IMR-90 (cell line): ENCODE measurements around the gene ZNF280B. TPM values are rescaled to one million over a fixed set of nuclear protein-coding genes. Genes with fewer than 3 reads are reported as not detected.

ENCODE experiments used
- ATAC-seq: fragments of 200-7000 bp; cut with Tn5 transposase; 2 replicates; pipeline ENCODE4 v1.9.1; 2020; ENCODE audit warnings: low read depth, mild to moderate bottlenecking, moderate library complexity
- BruUV-seq: library from RNA; stranded (reverse); fragments of 400-500 nt; replicated peaks from 2 replicates; lab custom pipeline; 2021; lab: Mats Ljungman, UMichigan
- CTCF ChIA-PET: fragments of 300-600 bp; formaldehyde crosslinking; extraction: SDS; loops from one replicate; lab custom pipeline; 2021; ENCODE audit warnings: antibody characterized with exemption; lab: Yijun Ruan, JAX
- POLR2A ChIA-PET: fragments of 300-600 bp; sonication (Branson Sonifier 250); formaldehyde crosslinking; loops from one replicate; lab custom pipeline; 2022; ENCODE audit warnings: antibody characterized with exemption; ENCODE audit not compliant: unreplicated experiment; lab: Charles Lee
- DNase-seq: peaks from one replicate; pipeline ENCODE4 v3.0.0; 2013
- H2AFZ ChIP-seq: replicated peaks from 2 replicates; pipeline ENCODE3; 2013; ENCODE audit warnings: low read length, mild to moderate bottlenecking; ENCODE audit not compliant: poor library complexity
- H2AK5ac ChIP-seq: 2 replicates; pipeline ENCODE4 v1.6.1; 2013; ENCODE audit warnings: low read depth, low read length, inconsistent platforms
- H2AK9ac ChIP-seq: replicated peaks from 2 replicates; pipeline ENCODE3; 2013; ENCODE audit warnings: mild to moderate bottlenecking, low read depth, low read length, moderate library complexity; ENCODE audit not compliant: poor library complexity
- H2BK120ac ChIP-seq: 2 replicates; pipeline ENCODE4 v1.6.1; 2013; ENCODE audit warnings: low read depth, low read length, inconsistent platforms
- H2BK15ac ChIP-seq: 3 replicates; pipeline ENCODE4 v1.6.1; 2013; ENCODE audit warnings: low read depth, low read length, inconsistent platforms
- H2BK20ac ChIP-seq: 2 replicates; pipeline ENCODE4 v1.6.1; 2013; ENCODE audit warnings: low read depth, mild to moderate bottlenecking, inconsistent platforms, low read length, moderate library complexity
- H2BK5ac ChIP-seq: 2 replicates; pipeline ENCODE4 v1.6.1; 2013; ENCODE audit warnings: mild to moderate bottlenecking, low read depth, low read length, inconsistent platforms; ENCODE audit not compliant: poor library complexity, severe bottlenecking
- H3K14ac ChIP-seq: replicated peaks from 2 replicates; pipeline ENCODE4 v1.6.1; 2013; ENCODE audit warnings: low read depth, low read length, inconsistent platforms
- H3K18ac ChIP-seq: 2 replicates; pipeline ENCODE4 v1.6.1; 2013; ENCODE audit warnings: low read depth, low read length, control low read depth
- H3K23ac ChIP-seq: 2 replicates; pipeline ENCODE4 v1.6.1; 2013; ENCODE audit warnings: low read depth, low read length, inconsistent platforms
- H3K27ac ChIP-seq: 2 replicates; pipeline ENCODE4 v1.5.1; 2013; ENCODE audit warnings: mild to moderate bottlenecking, control low read depth, low read length; ENCODE audit not compliant: insufficient read depth
- H3K27me3 ChIP-seq: 2 replicates; pipeline ENCODE4 v1.6.1; 2013; ENCODE audit warnings: low read length; ENCODE audit not compliant: control insufficient read depth, insufficient read depth
- H3K36me3 ChIP-seq: 2 replicates; pipeline ENCODE4 v1.6.1; 2013; ENCODE audit warnings: low read length, mixed read lengths; ENCODE audit not compliant: control insufficient read depth, insufficient read depth
- H3K4ac ChIP-seq: 2 replicates; pipeline ENCODE4 v1.6.1; 2013; ENCODE audit warnings: low read depth, low read length, inconsistent platforms
- H3K4me1 ChIP-seq: 2 replicates; pipeline ENCODE4 v1.6.1; 2013; ENCODE audit warnings: low read length, mixed read lengths; ENCODE audit not compliant: control insufficient read depth, insufficient read depth
- H3K4me2 ChIP-seq: 2 replicates; pipeline ENCODE4 v1.6.1; 2013; ENCODE audit warnings: low read depth, mild to moderate bottlenecking, control low read depth, low read length, moderate library complexity
- H3K4me3 ChIP-seq: 2 replicates; pipeline ENCODE4 v1.5.1; 2013; ENCODE audit warnings: low read depth, mild to moderate bottlenecking, control low read depth, low read length, moderate library complexity; ENCODE audit not compliant: insufficient read depth
- H3K56ac ChIP-seq: 2 replicates; pipeline ENCODE4 v1.6.1; 2013; ENCODE audit warnings: low read length, inconsistent platforms; ENCODE audit not compliant: insufficient read depth; ENCODE audit errors: extremely low read depth
- H3K79me1 ChIP-seq, 2 experiments: 2 replicates each; pipeline ENCODE4 v1.6.1; 2013; ENCODE audit warnings: low read length in 2 of 2, inconsistent platforms in 1 of 2, low read depth in 1 of 2
- H3K9ac ChIP-seq: 2 replicates; pipeline ENCODE4 v1.6.1; 2013; ENCODE audit warnings: low read depth, low read length, control low read depth
- H3K9me1 ChIP-seq: 2 replicates; pipeline ENCODE4 v1.6.1; 2013; ENCODE audit warnings: low read length, inconsistent platforms; ENCODE audit not compliant: insufficient read depth
- H3K9me3 ChIP-seq: 2 replicates; pipeline ENCODE4 v1.6.1; 2013; ENCODE audit warnings: low read length; ENCODE audit not compliant: control insufficient read depth, insufficient read depth
- H4K20me1 ChIP-seq: 2 replicates; pipeline ENCODE4 v1.6.1; 2013; ENCODE audit warnings: low read length, inconsistent platforms; ENCODE audit not compliant: insufficient read depth
- H4K5ac ChIP-seq: 2 replicates; pipeline ENCODE4 v1.6.1; 2013; ENCODE audit warnings: mild to moderate bottlenecking, low read depth, low read length, control low read depth
- H4K8ac ChIP-seq, 2 experiments: 2 replicates each; pipeline ENCODE4 v1.6.1; 2013; ENCODE audit warnings: low read depth in 2 of 2, low read length in 2 of 2, control low read depth in 1 of 2, inconsistent platforms in 1 of 2
- H4K91ac ChIP-seq: 2 replicates; pipeline ENCODE4 v1.6.1; 2013; ENCODE audit warnings: low read depth, low read length, inconsistent platforms; ENCODE audit not compliant: insufficient read depth
- BHLHE40 ChIP-seq: fragments of 150-350 bp; IDR thresholded peaks from 2 replicates; pipeline ENCODE4 v1.6.1; 2016; ENCODE audit warnings: mild to moderate bottlenecking, low read depth, low read length
- CEBPB ChIP-seq: IDR thresholded peaks from 2 replicates; pipeline ENCODE4 v1.6.1; 2012; ENCODE audit warnings: low read depth, low read length, improper control_type of control experiment
- CHD1 ChIP-seq: IDR thresholded peaks from 2 replicates; pipeline ENCODE4 v1.6.1; 2012; ENCODE audit warnings: low read depth, low read length, improper control_type of control experiment
- FOS ChIP-seq: fragments of 150-350 bp; IDR thresholded peaks from 2 replicates; pipeline ENCODE4 v1.6.1; 2016; ENCODE audit warnings: low read depth, low read length
- MAFK ChIP-seq: IDR thresholded peaks from 2 replicates; pipeline ENCODE4 v1.6.1; 2012; ENCODE audit warnings: low read depth, low read length, improper control_type of control experiment
- MAZ ChIP-seq: IDR thresholded peaks from 2 replicates; pipeline ENCODE4 v1.6.1; 2012; ENCODE audit warnings: low read depth, mild to moderate bottlenecking, low read length, improper control_type of control experiment, moderate library complexity, borderline replicate concordance
- MXI1 ChIP-seq: IDR thresholded peaks from 2 replicates; pipeline ENCODE4 v1.6.1; 2012; ENCODE audit warnings: low read depth, mild to moderate bottlenecking, low read length, moderate library complexity, borderline replicate concordance
- NFE2L2 ChIP-seq: fragments of 150-350 bp; IDR thresholded peaks from 2 replicates; pipeline ENCODE4 v1.6.1; 2016; ENCODE audit warnings: low read depth, mild to moderate bottlenecking, low read length
- POLR2A ChIP-seq: IDR thresholded peaks from 2 replicates; pipeline ENCODE4 v1.6.1; 2012; ENCODE audit warnings: mild to moderate bottlenecking, low read depth, low read length
- RAD21 ChIP-seq: IDR thresholded peaks from 2 replicates; pipeline ENCODE4 v1.6.1; 2012; ENCODE audit warnings: low read length, improper control_type of control experiment
- RCOR1 ChIP-seq: IDR thresholded peaks from 2 replicates; pipeline ENCODE4 v1.6.1; 2012; ENCODE audit warnings: mild to moderate bottlenecking, low read length, improper control_type of control experiment; ENCODE audit not compliant: insufficient replicate concordance
- RFX5 ChIP-seq: IDR thresholded peaks from 2 replicates; pipeline ENCODE4 v1.8.0; 2012; ENCODE audit warnings: low read depth, mild to moderate bottlenecking, low read length, moderate library complexity
- SMC3 ChIP-seq: fragments of 150-350 bp; IDR thresholded peaks from 2 replicates; pipeline ENCODE4 v1.6.1; 2016; ENCODE audit warnings: low read depth, mild to moderate bottlenecking, antibody characterized with exemption, low read length, moderate library complexity
- WGBS, 2 experiments: methylation state at CpG; one replicate each; pipeline versions ENCODE4 v1.1.5 to v1.1.7; 2013; ENCODE audit warnings: missing lambda C conversion rate in 2 of 2; ENCODE audit not compliant: insufficient read length in 1 of 2; ENCODE audit errors: extremely low coverage in 2 of 2; 5-methylcytosine and 5-hydroxymethylcytosine counted together
- dilution Hi-C: fragments of 300-500 bp; cut with HindIII; formaldehyde crosslinking; loops from one replicate; pipeline ENCODE4 v1.14.3; 2018; ENCODE audit warnings: low sequenced_read_pairs; ENCODE audit not compliant: unreplicated experiment
- in situ Hi-C: fragments of 300-500 bp; cut with MboI; formaldehyde crosslinking; loops from 3 replicates; pipeline ENCODE4 v1.14.3; 2019; ENCODE audit warnings: low sequenced_read_pairs, inconsistent platforms, mixed read lengths
- intact Hi-C: fragments of 100-400 bp; cut with micrococcal nuclease; formaldehyde crosslinking; loops from 2 replicates; pipeline ENCODE4 v1.10.0; 2022
- polyA plus RNA-seq, 3 experiments: library from polyadenylated mRNA; depleted of rRNA; stranded (reverse); fragments of >200 nt; gene quantifications; 2 replicates each; pipeline ENCODE4 v1.2.3, GENCODE V29; 2012; ENCODE audit warnings: low replicate concordance in 1 of 3
- total RNA-seq: library from RNA; depleted of rRNA; stranded (reverse); fragments of >200 nt; gene quantifications from 2 replicates; pipeline ENCODE4 v1.2.3, GENCODE V29; 2012
- TF ChIP-seq, protein P1 (sequence below): fragments of 150-350 bp; IDR thresholded peaks from 2 replicates; pipeline ENCODE4 v1.6.1; 2016; ENCODE audit warnings: low read depth, mild to moderate bottlenecking, low read length, moderate library complexity, borderline replicate concordance
- TF ChIP-seq, protein P2 (sequence below): conservative IDR thresholded peaks from 2 replicates; pipeline ENCODE4 v1.5.1; 2012; ENCODE audit warnings: mild to moderate bottlenecking, low read depth, low read length, improper control_type of control experiment
- TF ChIP-seq, protein P3 (sequence below): fragments of 150-350 bp; IDR thresholded peaks from 2 replicates; pipeline ENCODE4 v1.6.1; 2017; ENCODE audit warnings: mild to moderate bottlenecking, antibody characterized with exemption, low read length, low read depth

The ZNF280B gene
- total and polyA plus RNA-seq, 2 of the 4 experiments (the other 2 are of a cell fraction): 0.65 to 1.4 TPM

DNA sequence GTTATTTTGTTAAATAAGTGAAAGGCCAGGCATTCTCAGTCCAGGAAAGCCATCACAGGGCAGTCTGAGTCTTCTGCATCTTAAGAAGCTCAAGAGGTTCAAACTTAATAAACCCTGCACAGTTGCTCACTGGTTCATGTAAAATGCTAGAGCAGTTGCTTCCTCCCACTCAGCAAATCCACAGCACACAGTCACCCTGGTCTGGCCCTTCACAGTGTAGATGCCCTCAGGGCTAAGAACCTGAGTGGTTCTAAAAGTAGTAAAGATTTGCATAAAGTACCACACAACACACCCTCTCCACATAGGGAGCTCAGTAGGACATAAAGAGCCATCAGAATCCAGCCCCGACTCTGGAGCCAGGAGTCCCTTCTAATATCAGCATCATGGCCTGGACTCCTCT lies 58.7 kb downstream of the ZNF280B start:
- H3K27ac ChIP-seq: no peak overlapping the region
- ChIA-PET CTCF (interaction anchor here (1.6 kb wide), 1 partner anchor 14 kb away, joined by 6 read pairs; no protein-coding TSS in a partner anchor), POLR2A (no interaction called here)
- H3K23ac ChIP-seq: no peak overlapping the region
- H3K4me1 ChIP-seq: no peaks in the 10 kb centered on the region
- H3K18ac ChIP-seq: no peak overlapping the region
- no peak overlapping the region for H3K9ac ChIP-seq
- H3K27me3 ChIP-seq: peaks cover 6% of the 10 kb centered on the region
- H3K9me1 ChIP-seq: no peaks in the 10 kb centered on the region
- no peak overlapping the region for H2AFZ ChIP-seq
- no peaks in the 10 kb centered on the region for H4K20me1 ChIP-seq
- H3K4ac ChIP-seq: no peak overlapping the region
- H3K9me3 ChIP-seq: 0 out of 2 replicates have a peak, but pooled peaks cover 3% of the 10 kb centered on the region
- whole genome bisulfite sequencing, 2 experiments: no CpG with 5 or more reads among the region's 1 CpG
- TF ChIP-seq MAFK (no peak), NFE2L2 (no peak), MAZ (no peak), POLR2A (no peak), BHLHE40 (no peak), SMC3 (no peak), RAD21 (no peak), RFX5 (no peak), RCOR1 (no peak), FOS (no peak), CEBPB (no peak), CHD1 (no peak), MXI1 (no peak)
- TF ChIP-seq, protein P1, sequence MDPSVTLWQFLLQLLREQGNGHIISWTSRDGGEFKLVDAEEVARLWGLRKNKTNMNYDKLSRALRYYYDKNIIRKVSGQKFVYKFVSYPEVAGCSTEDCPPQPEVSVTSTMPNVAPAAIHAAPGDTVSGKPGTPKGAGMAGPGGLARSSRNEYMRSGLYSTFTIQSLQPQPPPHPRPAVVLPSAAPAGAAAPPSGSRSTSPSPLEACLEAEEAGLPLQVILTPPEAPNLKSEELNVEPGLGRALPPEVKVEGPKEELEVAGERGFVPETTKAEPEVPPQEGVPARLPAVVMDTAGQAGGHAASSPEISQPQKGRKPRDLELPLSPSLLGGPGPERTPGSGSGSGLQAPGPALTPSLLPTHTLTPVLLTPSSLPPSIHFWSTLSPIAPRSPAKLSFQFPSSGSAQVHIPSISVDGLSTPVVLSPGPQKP: no peak
- TF ChIP-seq, protein P2, sequence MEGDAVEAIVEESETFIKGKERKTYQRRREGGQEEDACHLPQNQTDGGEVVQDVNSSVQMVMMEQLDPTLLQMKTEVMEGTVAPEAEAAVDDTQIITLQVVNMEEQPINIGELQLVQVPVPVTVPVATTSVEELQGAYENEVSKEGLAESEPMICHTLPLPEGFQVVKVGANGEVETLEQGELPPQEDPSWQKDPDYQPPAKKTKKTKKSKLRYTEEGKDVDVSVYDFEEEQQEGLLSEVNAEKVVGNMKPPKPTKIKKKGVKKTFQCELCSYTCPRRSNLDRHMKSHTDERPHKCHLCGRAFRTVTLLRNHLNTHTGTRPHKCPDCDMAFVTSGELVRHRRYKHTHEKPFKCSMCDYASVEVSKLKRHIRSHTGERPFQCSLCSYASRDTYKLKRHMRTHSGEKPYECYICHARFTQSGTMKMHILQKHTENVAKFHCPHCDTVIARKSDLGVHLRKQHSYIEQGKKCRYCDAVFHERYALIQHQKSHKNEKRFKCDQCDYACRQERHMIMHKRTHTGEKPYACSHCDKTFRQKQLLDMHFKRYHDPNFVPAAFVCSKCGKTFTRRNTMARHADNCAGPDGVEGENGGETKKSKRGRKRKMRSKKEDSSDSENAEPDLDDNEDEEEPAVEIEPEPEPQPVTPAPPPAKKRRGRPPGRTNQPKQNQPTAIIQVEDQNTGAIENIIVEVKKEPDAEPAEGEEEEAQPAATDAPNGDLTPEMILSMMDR: no peak
- TF ChIP-seq, protein P3, sequence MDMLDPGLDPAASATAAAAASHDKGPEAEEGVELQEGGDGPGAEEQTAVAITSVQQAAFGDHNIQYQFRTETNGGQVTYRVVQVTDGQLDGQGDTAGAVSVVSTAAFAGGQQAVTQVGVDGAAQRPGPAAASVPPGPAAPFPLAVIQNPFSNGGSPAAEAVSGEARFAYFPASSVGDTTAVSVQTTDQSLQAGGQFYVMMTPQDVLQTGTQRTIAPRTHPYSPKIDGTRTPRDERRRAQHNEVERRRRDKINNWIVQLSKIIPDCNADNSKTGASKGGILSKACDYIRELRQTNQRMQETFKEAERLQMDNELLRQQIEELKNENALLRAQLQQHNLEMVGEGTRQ: no peak
- no peaks in the 10 kb centered on the region for H3K79me1 ChIP-seq
- no peak overlapping the region for H2BK15ac ChIP-seq
- in situ Hi-C loops (no loop called here), dilution Hi-C loops (no loop called here), intact Hi-C loops (no loop called here)
- no peak overlapping the region for H4K8ac ChIP-seq
- no peak overlapping the region for H3K56ac ChIP-seq
- ATAC-seq: no peak
- DNase-seq: no peak
- H2BK120ac ChIP-seq: no peak overlapping the region
- no peak overlapping the region for H2BK5ac ChIP-seq
- no peak overlapping the region for H2AK5ac ChIP-seq
- no peak overlapping the region for H3K4me2 ChIP-seq
- BruUV-seq: no TSS peak
- no peak overlapping the region for H2BK20ac ChIP-seq
- no peak overlapping the region for H3K14ac ChIP-seq
- H2AK9ac ChIP-seq: no peak overlapping the region
- no peaks in the 10 kb centered on the region for H3K36me3 ChIP-seq
- no peak overlapping the region for H3K4me3 ChIP-seq
- H4K91ac ChIP-seq: no peak overlapping the region
- no peak overlapping the region for H4K5ac ChIP-seq
